Vagina (tissue), 2 donors: ENCODE data around the gene PANK4. TPM values are rescaled to one million over a fixed set of nuclear protein-coding genes. Genes with fewer than 3 reads are reported as not detected.

ENCODE experiments used
- DNase-seq, 2 donors: peaks; one replicate each; pipeline ENCODE4 v3.0.0-alpha.2; 2017; ENCODE audit errors: extremely low spot score in 2 of 2
- H3K27ac ChIP-seq: fragments of 200-600 bp; sonication (generic); one replicate; pipeline ENCODE4 v1.5.1; 2019
- H3K27me3 ChIP-seq: fragments of 200-600 bp; sonication (generic); one replicate; pipeline ENCODE4 v1.5.1; 2019
- H3K36me3 ChIP-seq, 2 donors: fragments of 200-600 bp; sonication (generic); one replicate each; pipeline ENCODE4 v1.5.1; 2017 to 2019
- H3K4me1 ChIP-seq: fragments of 200-600 bp; sonication (generic); one replicate; pipeline ENCODE4 v1.5.1; 2019
- H3K4me3 ChIP-seq, 2 donors: fragments of 200-600 bp; sonication (generic); 1 replicate in 1 of 2; 2 replicates in 1 of 2; pipeline ENCODE4 v1.5.1; 2016 to 2019
- H3K9me3 ChIP-seq: fragments of 200-600 bp; sonication (generic); one replicate; pipeline ENCODE4 v1.5.1; 2019
- CTCF ChIP-seq, 3 experiments: fragments of 450-650 bp in 2 of 3; fragments of 200-600 bp in 1 of 3; sonication (generic) in 1 of 3; IDR thresholded peaks; one replicate each; pipeline ENCODE4 v1.5.1; 2017 to 2019; ENCODE audit warnings: antibody characterized with exemption in 3 of 3, mild to moderate bottlenecking in 2 of 3, moderate library complexity in 2 of 3
- POLR2A ChIP-seq, 2 donors: fragments of 450-650 bp; IDR thresholded peaks; one replicate each; pipeline ENCODE4 v1.6.1; 2017; ENCODE audit warnings: antibody characterized with exemption in 2 of 2, mild to moderate bottlenecking in 2 of 2, moderate library complexity in 2 of 2
- POLR2AphosphoS5 ChIP-seq, 2 donors: sonication (generic); formaldehyde crosslinking; IDR thresholded peaks; one replicate each; pipeline ENCODE4 v1.9.0; 2017; ENCODE audit warnings: antibody characterized with exemption in 2 of 2, mild to moderate bottlenecking in 2 of 2, low read depth in 1 of 2; ENCODE audit not compliant: insufficient read depth in 1 of 2
- intact Hi-C: fragments of 100-400 bp; cut with DNase I; formaldehyde crosslinking; loops from one replicate; pipeline ENCODE4 v1.15.1; 2023
- total RNA-seq: library from RNA; depleted of rRNA; stranded (reverse); fragments of >200 nt; gene quantifications from one replicate; pipeline ENCODE4 v1.2.3, GENCODE V29; 2016

The PANK4 gene
- total RNA-seq, 1 donor from 2014 or later: 39.5 TPM

GRCh38 chr1:2495026-2495425, 31.4 kb downstream of the PANK4 start:
- Histone ChIP-seq H3K27ac (peak overlapping the region; percentile 66), H3K36me3 (no peaks in the 10 kb centered on the region), H3K4me1 (peaks cover 27% of the 10 kb centered on the region), H3K9me3 (no peaks in the 10 kb centered on the region), H3K4me3 (no peak overlapping the region), H3K27me3 (no peaks in the 10 kb centered on the region)
- TF ChIP-seq POLR2A (IDR thresholded peaks at IDR 0.05): no peak
- DNase-seq: no peak
- intact Hi-C loops: no loop called here

GRCh38 chr1:2494323-2494693, 32.1 kb downstream of the PANK4 start:
- no peaks in the 10 kb centered on the region for H3K27me3 ChIP-seq
- no peak overlapping the region for H3K4me3 ChIP-seq
- intact Hi-C loops: no loop called here
- H3K4me1 ChIP-seq: peaks cover 22% of the 10 kb centered on the region
- peak overlapping the region; percentile 66 for H3K27ac ChIP-seq
- H3K36me3 ChIP-seq: no peaks in the 10 kb centered on the region
- DNase-seq: peak in 1 of 2 donors; percentile 92
- no peaks in the 10 kb centered on the region for H3K9me3 ChIP-seq
- TF ChIP-seq POLR2AphosphoS5 (IDR thresholded peaks at IDR 0.05; ENCODE audit: insufficient read depth in 1 of 2, low read depth in 1 of 2): peak; percentile 53 to 62
- TF ChIP-seq CTCF (IDR thresholded peaks at IDR 0.05): no peak

- H3K27ac ChIP-seq: no peak overlapping the region
- no peaks in the 10 kb centered on the region for H3K36me3 ChIP-seq
- H3K27me3 ChIP-seq: no peaks in the 10 kb centered on the region
- DNase-seq: no peak
- H3K4me3 ChIP-seq: no peak overlapping the region
- H3K9me3 ChIP-seq: no peaks in the 10 kb centered on the region
- peaks cover 22% of the 10 kb centered on the region for H3K4me1 ChIP-seq
- no peak for TF ChIP-seq POLR2A (IDR thresholded peaks at IDR 0.05)
- TF ChIP-seq POLR2AphosphoS5 (IDR thresholded peaks at IDR 0.05; ENCODE audit: insufficient read depth in 1 of 2, low read depth in 1 of 2): no peak
- TF ChIP-seq CTCF (IDR thresholded peaks at IDR 0.05): no peak
- intact Hi-C loops: no loop called here
Measured at GRCh38 chr1:2493691-2494322, 32.6 kb downstream of the PANK4 start.

- TF ChIP-seq POLR2A (IDR thresholded peaks at IDR 0.05) (no peak), CTCF (IDR thresholded peaks at IDR 0.05) (no peak), POLR2AphosphoS5 (IDR thresholded peaks at IDR 0.05; ENCODE audit: insufficient read depth in 1 of 2, low read depth in 1 of 2) (no peak)
- Histone ChIP-seq H3K36me3 (no peaks in the 10 kb centered on the region), H3K9me3 (no peaks in the 10 kb centered on the region), H3K27me3 (no peaks in the 10 kb centered on the region), H3K4me1 (peaks cover 22% of the 10 kb centered on the region), H3K27ac (no peak overlapping the region), H3K4me3 (no peak overlapping the region)
- intact Hi-C loops: no loop called here
- DNase-seq: no peak
Measured at GRCh38 chr1:2493218-2493617, 33.2 kb downstream of the PANK4 start.

GRCh38 chr1:2492091-2492490, 34.3 kb downstream of the PANK4 start:
- no peak overlapping the region for H3K27ac ChIP-seq
- peaks cover 22% of the 10 kb centered on the region for H3K4me1 ChIP-seq
- H3K4me3 ChIP-seq: no peak overlapping the region
- no peak for DNase-seq
- H3K9me3 ChIP-seq: no peaks in the 10 kb centered on the region
- no peaks in the 10 kb centered on the region for H3K27me3 ChIP-seq
- intact Hi-C loops: no loop called here
- no peak for TF ChIP-seq CTCF (IDR thresholded peaks at IDR 0.05)
- no peak for TF ChIP-seq POLR2A (IDR thresholded peaks at IDR 0.05)
- TF ChIP-seq POLR2AphosphoS5 (IDR thresholded peaks at IDR 0.05; ENCODE audit: insufficient read depth in 1 of 2, low read depth in 1 of 2): no peak
- H3K36me3 ChIP-seq: no peaks in the 10 kb centered on the region
